Measurements from ENCODE around the gene PLCE1. TPM values are rescaled to one million over a fixed set of nuclear protein-coding genes. Genes with fewer than 3 reads are reported as not detected.

The PLCE1 gene
- total and polyA plus RNA-seq, 2 donors (not counting 1 experiment from before 2014, with no cell fraction given) = 0.33 to 1.2 TPM

DNA sequence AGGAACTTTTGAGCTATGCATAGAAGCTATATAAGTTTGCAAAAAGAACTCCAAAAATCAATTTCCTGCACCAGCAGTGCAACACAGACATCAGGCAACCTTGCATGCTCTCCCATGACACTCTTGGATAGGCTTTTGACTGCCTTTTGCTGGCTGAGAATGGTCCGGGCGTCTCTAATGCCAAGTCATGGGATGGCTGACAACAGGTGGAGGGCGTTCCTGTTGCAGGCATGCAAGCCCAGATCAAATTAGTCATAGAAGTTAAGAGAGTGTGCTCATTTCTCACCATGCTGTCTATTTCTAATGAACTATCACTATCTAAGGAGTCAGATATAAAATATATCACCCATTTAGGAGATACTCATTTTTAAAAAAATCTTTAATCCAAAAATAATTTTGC, 8.4 kb downstream of the PLCE1 start:
- H3K27ac ChIP-seq (ENCODE audit: insufficient read depth, low read length) = no peak overlapping the region
- no peak overlapping the region for H3K4me2 ChIP-seq (ENCODE audit: extremely low read depth, insufficient read depth, low read length)
- H2AFZ ChIP-seq (ENCODE audit: low read length) = no peak overlapping the region

DNA sequence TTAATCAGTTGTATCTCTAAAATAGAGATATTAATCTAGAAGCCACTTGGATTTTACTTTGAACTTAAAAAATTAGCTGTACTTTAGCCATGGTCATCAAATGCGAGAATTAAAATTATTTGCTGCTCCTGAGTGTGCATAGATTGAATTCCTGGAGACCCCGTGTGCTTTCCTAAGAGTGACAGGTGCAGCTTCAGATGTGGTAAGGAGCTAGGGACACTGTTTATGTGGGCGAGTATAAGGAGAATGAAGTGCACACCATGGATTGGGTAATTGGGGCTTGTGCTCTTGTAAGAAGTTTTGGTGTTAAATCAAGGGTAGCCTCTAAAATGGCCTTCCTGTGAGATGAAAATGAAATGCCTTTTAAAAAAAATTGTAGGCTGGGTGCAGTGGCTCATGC, 9.8 kb downstream of the PLCE1 start:
- Histone ChIP-seq H3K4me1 (ENCODE audit: control insufficient read depth, extremely low read depth, insufficient read depth, low read length) (peaks cover 13% of the 10 kb centered on the region), H4K20me1 (ENCODE audit: control insufficient read depth, extremely low read depth, insufficient read depth, low read length) (no peaks in the 10 kb centered on the region), H3K36me3 (ENCODE audit: control insufficient read depth, insufficient read depth, low read length) (no peaks in the 10 kb centered on the region), H3K9ac (ENCODE audit: insufficient read depth, low read length) (no peak overlapping the region), H3K4me2 (ENCODE audit: extremely low read depth, insufficient read depth, low read length) (no peak overlapping the region), H2AFZ (ENCODE audit: low read length) (no peak overlapping the region), H3K4me3 (replicated peaks in 1 of 4; ENCODE audit: control extremely low read depth in 1 of 4, insufficient read depth in 1 of 4, low read depth in 3 of 4, low read length in 4 of 4) (no peak overlapping the region), H3K27me3 (ENCODE audit: control insufficient read depth, insufficient read depth, low read length) (no peaks in the 10 kb centered on the region), H3K27ac (ENCODE audit: insufficient read depth, low read length) (no peak overlapping the region), H3K9me3 (ENCODE audit: control insufficient read depth, insufficient read depth, low read depth, low read length) (no peaks in the 10 kb centered on the region), H3K79me2 (ENCODE audit: control insufficient read depth, insufficient read depth, low read length) (no peaks in the 10 kb centered on the region)
- TF ChIP-seq CTCF (conservative IDR thresholded peaks at IDR 0.05 in 1 of 2, IDR thresholded peaks at IDR 0.05 in 1 of 2; ENCODE audit: low read depth in 1 of 2, low read length in 2 of 2) = no peak
- no peak for TF ChIP-seq EZH2 (IDR thresholded peaks at IDR 0.05; ENCODE audit: low read length, missing control alignments)
- DNase-seq (ENCODE audit: low read depth in 2 of 2) = no peak

More for the DNA sequence above, 8.4 kb downstream of the PLCE1 start:
- no peak for TF ChIP-seq EZH2 (IDR thresholded peaks at IDR 0.05; ENCODE audit: low read length, missing control alignments)
- no peak for TF ChIP-seq CTCF (conservative IDR thresholded peaks at IDR 0.05 in 1 of 2, IDR thresholded peaks at IDR 0.05 in 1 of 2; ENCODE audit: low read depth in 1 of 2, low read length in 2 of 2)
- H3K36me3 ChIP-seq (ENCODE audit: control insufficient read depth, insufficient read depth, low read length) = no peaks in the 10 kb centered on the region
- H3K4me3 ChIP-seq (replicated peaks in 1 of 4; ENCODE audit: control extremely low read depth in 1 of 4, insufficient read depth in 1 of 4, low read depth in 3 of 4, low read length in 4 of 4) = no peak overlapping the region
- H3K9me3 ChIP-seq (ENCODE audit: control insufficient read depth, insufficient read depth, low read depth, low read length) = no peaks in the 10 kb centered on the region
- H3K4me1 ChIP-seq (ENCODE audit: control insufficient read depth, extremely low read depth, insufficient read depth, low read length) = peaks cover 13% of the 10 kb centered on the region
- peak in 1 of 2 donors; percentile 52 for DNase-seq (ENCODE audit: low read depth in 2 of 2)
- no peaks in the 10 kb centered on the region for H4K20me1 ChIP-seq (ENCODE audit: control insufficient read depth, extremely low read depth, insufficient read depth, low read length)
- no peaks in the 10 kb centered on the region for H3K27me3 ChIP-seq (ENCODE audit: control insufficient read depth, insufficient read depth, low read length)
- H3K9ac ChIP-seq (ENCODE audit: insufficient read depth, low read length) = no peak overlapping the region
- no peaks in the 10 kb centered on the region for H3K79me2 ChIP-seq (ENCODE audit: control insufficient read depth, insufficient read depth, low read length)

DNA sequence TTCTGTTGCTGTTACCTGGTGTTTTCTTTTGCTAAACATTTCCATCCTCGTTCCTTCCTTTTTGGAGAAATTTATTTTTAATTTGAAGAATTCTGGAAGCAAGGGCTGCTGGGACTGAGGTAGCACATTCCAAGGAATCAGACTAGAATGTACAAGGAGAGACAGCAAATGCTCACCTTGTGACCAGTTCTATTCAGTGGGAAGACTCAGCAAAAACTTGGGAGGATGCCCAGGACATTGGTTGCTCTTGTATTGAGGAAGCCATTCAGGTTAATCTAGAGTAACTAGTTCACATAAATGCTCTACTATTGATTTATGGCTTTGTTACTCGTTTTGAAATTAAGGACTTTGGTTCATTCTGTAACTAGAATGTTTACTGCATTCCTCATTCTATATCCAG, 11.3 kb downstream of the PLCE1 start:
- H3K79me2 ChIP-seq (ENCODE audit: control insufficient read depth, insufficient read depth, low read length) = no peaks in the 10 kb centered on the region
- H3K36me3 ChIP-seq (ENCODE audit: control insufficient read depth, insufficient read depth, low read length) = no peaks in the 10 kb centered on the region
- H3K9me3 ChIP-seq (ENCODE audit: control insufficient read depth, insufficient read depth, low read depth, low read length) = no peaks in the 10 kb centered on the region
- H3K4me1 ChIP-seq (ENCODE audit: control insufficient read depth, extremely low read depth, insufficient read depth, low read length) = peaks cover 5% of the 10 kb centered on the region
- TF ChIP-seq EZH2 (IDR thresholded peaks at IDR 0.05; ENCODE audit: low read length, missing control alignments) = no peak
- TF ChIP-seq CTCF (conservative IDR thresholded peaks at IDR 0.05 in 1 of 2, IDR thresholded peaks at IDR 0.05 in 1 of 2; ENCODE audit: low read depth in 1 of 2, low read length in 2 of 2) = no peak
- peak in 1 of 2 donors; percentile 80 for DNase-seq (ENCODE audit: low read depth in 2 of 2)
- H3K27me3 ChIP-seq (ENCODE audit: control insufficient read depth, insufficient read depth, low read length) = no peaks in the 10 kb centered on the region
- no peak overlapping the region for H2AFZ ChIP-seq (ENCODE audit: low read length)
- H3K4me3 ChIP-seq (replicated peaks in 1 of 4; ENCODE audit: control extremely low read depth in 1 of 4, insufficient read depth in 1 of 4, low read depth in 3 of 4, low read length in 4 of 4) = no peak overlapping the region
- no peak overlapping the region for H3K27ac ChIP-seq (ENCODE audit: insufficient read depth, low read length)
- H3K4me2 ChIP-seq (ENCODE audit: extremely low read depth, insufficient read depth, low read length) = no peak overlapping the region
- no peaks in the 10 kb centered on the region for H4K20me1 ChIP-seq (ENCODE audit: control insufficient read depth, extremely low read depth, insufficient read depth, low read length)
- no peak overlapping the region for H3K9ac ChIP-seq (ENCODE audit: insufficient read depth, low read length)
